GM12891 (cell line): ENCODE data around the gene CLEC4A.

Experiments used
- POLR2A ChIP-seq: IDR thresholded peaks from 2 replicates; pipeline ENCODE4 v1.6.1; 2011; ENCODE audit warnings: low read depth, low read length, control low read depth
- POLR2AphosphoS5 ChIP-seq: IDR thresholded peaks from 2 replicates; pipeline ENCODE4 v1.6.1; 2011; ENCODE audit warnings: low read depth, low read length, control low read depth
- SPI1 ChIP-seq: IDR thresholded peaks from 2 replicates; pipeline ENCODE4 v1.6.1; 2011; ENCODE audit warnings: low read depth, low read length, control low read depth
- TAF1 ChIP-seq: IDR thresholded peaks from 2 replicates; pipeline ENCODE4 v1.6.1; 2011; ENCODE audit warnings: low read depth, low read length, control low read depth

DNA sequence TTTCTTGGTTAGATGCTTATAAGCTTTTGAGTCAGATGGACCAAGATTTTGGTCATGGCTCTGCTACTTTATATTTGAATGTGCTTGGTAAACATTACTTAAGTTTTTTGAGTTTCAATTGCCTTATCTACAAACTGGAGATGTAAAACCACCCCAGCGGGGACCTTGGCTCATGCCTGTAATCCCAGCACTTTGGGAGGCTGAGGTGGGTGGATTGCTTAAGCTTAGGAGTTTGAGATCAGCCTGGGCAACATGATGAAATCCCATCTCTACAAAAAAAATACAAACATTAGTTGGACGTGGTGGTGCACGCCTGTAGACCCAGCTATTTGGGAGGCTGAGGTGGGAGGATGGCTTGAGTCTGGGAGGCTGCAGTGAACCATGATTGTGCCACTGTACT, 30.1 kb upstream of the CLEC4A start:
- TF ChIP-seq POLR2A: no peak
- no peak for TF ChIP-seq TAF1
- no peak for TF ChIP-seq POLR2AphosphoS5
- no peak for TF ChIP-seq SPI1
